GM18907 (cell line): ENCODE data around the gene SLIT1.

Experiments used
- ATAC-seq: cut with Tn5 transposase; IDR thresholded peaks from one replicate; pipeline ENCODE4 v1.9.1; 2021; ENCODE audit warnings: mild to moderate bottlenecking, moderate library complexity; ENCODE audit not compliant: unreplicated experiment

The SLIT1 gene

GRCh38 chr10:97185326-97186058 is at the start of gene SLIT1:
Gene SLIT1 (minus strand): TSS chr10:97185959. CDS start chr10:97185674, 285 bp downstream.
- no peak for ATAC-seq

GRCh38 chr10:97235353-97235752 is 49.6 kb upstream of the SLIT1 start:
- no peak for ATAC-seq

- ATAC-seq: no peak
Measured at GRCh38 chr10:97234400-97234799, 48.6 kb upstream of the SLIT1 start.

GRCh38 chr10:97230146-97230545 is 44.4 kb upstream of the SLIT1 start:
- no peak for ATAC-seq

- no peak for ATAC-seq
Measured at GRCh38 chr10:97229322-97230015, 43.7 kb upstream of the SLIT1 start.

GRCh38 chr10:97228775-97229157 is 43.0 kb upstream of the SLIT1 start:
- ATAC-seq: no peak

GRCh38 chr10:97228130-97228774 is 42.5 kb upstream of the SLIT1 start:
- no peak for ATAC-seq

- no peak for ATAC-seq
Measured at GRCh38 chr10:97226398-97226797, 40.6 kb upstream of the SLIT1 start.

GRCh38 chr10:97224483-97225435 is 39.0 kb upstream of the SLIT1 start:
- ATAC-seq: no peak

GRCh38 chr10:97222326-97222961 is 36.7 kb upstream of the SLIT1 start:
- ATAC-seq: no peak

GRCh38 chr10:97220355-97220754 is 34.6 kb upstream of the SLIT1 start:
- ATAC-seq: no peak

- ATAC-seq: no peak
Measured at GRCh38 chr10:97217299-97217698, 31.5 kb upstream of the SLIT1 start.

GRCh38 chr10:97215619-97216260 is 30.0 kb upstream of the SLIT1 start:
- no peak for ATAC-seq

- ATAC-seq: no peak
Measured at GRCh38 chr10:97213431-97213830, 27.7 kb upstream of the SLIT1 start.

- ATAC-seq: no peak
Measured at GRCh38 chr10:97211229-97211628, 25.5 kb upstream of the SLIT1 start.

GRCh38 chr10:97210543-97210960 is 24.8 kb upstream of the SLIT1 start:
- no peak for ATAC-seq

- no peak for ATAC-seq
Measured at GRCh38 chr10:97207756-97208346, 22.1 kb upstream of the SLIT1 start.

GRCh38 chr10:97207131-97207530 is 21.4 kb upstream of the SLIT1 start:
- ATAC-seq: no peak
